ENCODE results near the gene MTF2.

DNA sequence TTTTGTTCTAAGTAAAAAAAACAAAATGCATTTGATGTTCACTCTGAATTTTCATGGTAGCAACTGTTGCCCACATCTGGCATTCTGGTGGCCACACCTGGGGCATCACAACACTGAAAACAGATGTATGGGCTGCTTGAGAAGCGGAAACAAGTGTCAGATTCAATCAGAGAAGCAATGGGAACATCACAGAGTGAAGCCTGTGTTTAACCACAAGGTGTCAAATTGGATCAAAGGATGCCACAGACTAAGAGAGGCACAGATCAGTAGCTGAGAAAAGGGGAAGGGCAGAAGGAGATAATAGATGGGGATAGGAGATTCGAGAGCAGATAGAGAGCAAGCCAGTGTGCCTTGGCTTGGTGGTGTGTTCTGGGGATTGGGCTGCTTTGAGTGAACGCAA lies 49.8 kb upstream of the MTF2 start:
- TF ChIP-seq POLR2A (IDR thresholded peaks at IDR 0.05): no peak
- TF ChIP-seq, protein P1, sequence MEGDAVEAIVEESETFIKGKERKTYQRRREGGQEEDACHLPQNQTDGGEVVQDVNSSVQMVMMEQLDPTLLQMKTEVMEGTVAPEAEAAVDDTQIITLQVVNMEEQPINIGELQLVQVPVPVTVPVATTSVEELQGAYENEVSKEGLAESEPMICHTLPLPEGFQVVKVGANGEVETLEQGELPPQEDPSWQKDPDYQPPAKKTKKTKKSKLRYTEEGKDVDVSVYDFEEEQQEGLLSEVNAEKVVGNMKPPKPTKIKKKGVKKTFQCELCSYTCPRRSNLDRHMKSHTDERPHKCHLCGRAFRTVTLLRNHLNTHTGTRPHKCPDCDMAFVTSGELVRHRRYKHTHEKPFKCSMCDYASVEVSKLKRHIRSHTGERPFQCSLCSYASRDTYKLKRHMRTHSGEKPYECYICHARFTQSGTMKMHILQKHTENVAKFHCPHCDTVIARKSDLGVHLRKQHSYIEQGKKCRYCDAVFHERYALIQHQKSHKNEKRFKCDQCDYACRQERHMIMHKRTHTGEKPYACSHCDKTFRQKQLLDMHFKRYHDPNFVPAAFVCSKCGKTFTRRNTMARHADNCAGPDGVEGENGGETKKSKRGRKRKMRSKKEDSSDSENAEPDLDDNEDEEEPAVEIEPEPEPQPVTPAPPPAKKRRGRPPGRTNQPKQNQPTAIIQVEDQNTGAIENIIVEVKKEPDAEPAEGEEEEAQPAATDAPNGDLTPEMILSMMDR (IDR thresholded peaks at IDR 0.05): no peak

All from testis (tissue), 2 donors.